ENCODE data around the gene SYT15.
A peak's percentile ranks its signal among the peaks of the same experiment; 100 is the strongest.

Gene SYT15

DNA sequence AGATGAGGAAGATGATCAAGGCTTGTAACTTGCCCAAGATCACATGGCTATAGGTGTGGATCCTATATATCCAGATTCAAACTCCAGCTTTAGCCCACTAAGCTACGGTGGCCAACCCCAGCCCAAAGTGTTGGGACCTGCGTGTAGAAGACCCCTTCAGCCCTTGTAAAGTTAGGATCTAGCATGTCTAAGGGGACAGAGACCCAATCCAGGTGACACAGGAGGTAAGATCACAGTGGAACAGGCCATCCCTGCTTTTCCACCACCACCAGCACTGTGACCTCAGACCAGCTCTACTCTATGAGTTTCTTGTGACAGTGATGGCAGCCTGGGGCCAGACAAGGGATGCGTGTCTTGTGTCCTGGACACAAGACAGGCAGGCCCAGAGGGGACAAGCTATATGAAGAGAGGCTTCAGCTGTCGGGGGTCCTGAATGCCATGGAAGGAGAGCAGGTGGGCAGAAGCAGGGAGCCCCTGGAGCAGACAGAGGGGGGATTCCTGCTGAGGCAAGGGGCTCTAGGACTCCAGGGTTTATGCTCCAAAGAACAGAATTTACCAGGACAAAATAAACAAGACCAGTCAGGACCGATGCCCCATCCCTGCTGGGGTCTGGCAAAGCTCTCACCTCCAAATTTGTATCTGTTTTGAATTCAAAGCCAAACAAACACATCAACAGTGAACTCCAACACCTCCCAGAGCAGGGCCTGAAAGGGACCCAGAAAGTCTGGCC lies 32.9 kb upstream of the SYT15 start:
- DNase-seq: peak; percentile 6

DNA sequence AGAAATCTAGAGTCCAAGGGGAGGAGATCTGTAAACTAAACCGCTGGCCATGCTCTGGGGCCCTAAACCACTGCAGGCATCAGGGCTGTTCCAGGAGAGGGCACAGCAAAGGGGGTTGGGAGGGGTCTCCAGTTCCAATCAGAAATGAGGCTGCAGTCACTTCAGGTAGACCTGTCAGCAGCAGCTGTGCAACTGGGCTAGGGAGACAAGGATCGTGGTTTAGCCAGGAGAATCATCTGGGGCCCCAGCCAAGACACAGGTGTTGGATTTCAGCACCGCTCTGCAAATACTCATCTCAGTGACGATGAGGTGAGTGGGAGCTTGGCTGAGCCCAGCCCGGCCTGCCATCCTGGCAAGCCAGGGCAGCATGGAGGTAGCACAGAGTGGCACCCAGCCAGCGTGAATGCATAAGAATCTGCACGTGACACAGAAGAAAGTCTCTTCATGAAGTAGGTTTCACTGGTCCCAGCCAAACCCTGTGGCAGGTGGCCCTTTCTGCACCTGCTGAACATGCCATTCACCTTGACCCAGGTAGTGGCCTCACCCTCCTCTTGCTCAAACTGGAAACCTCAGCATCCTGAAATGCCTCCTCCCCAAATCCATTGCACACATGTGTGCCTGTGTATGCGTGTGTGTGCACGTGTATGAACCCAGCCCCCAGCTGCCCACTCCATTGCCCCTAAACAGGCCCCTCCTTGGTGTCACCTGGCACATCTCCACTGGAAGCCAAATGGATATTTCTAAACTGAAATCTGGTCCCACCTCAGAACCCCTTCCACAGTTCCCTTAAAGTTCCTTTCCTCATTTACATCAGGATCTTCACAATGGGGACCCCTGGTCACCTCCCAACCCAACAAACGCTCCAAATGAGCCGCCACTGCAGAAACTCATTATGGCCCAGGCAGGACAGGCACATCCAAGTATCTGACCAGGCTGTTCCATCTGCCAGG lies 32.1 kb upstream of the SYT15 start:
- peak; percentile 13 for DNase-seq

DNA sequence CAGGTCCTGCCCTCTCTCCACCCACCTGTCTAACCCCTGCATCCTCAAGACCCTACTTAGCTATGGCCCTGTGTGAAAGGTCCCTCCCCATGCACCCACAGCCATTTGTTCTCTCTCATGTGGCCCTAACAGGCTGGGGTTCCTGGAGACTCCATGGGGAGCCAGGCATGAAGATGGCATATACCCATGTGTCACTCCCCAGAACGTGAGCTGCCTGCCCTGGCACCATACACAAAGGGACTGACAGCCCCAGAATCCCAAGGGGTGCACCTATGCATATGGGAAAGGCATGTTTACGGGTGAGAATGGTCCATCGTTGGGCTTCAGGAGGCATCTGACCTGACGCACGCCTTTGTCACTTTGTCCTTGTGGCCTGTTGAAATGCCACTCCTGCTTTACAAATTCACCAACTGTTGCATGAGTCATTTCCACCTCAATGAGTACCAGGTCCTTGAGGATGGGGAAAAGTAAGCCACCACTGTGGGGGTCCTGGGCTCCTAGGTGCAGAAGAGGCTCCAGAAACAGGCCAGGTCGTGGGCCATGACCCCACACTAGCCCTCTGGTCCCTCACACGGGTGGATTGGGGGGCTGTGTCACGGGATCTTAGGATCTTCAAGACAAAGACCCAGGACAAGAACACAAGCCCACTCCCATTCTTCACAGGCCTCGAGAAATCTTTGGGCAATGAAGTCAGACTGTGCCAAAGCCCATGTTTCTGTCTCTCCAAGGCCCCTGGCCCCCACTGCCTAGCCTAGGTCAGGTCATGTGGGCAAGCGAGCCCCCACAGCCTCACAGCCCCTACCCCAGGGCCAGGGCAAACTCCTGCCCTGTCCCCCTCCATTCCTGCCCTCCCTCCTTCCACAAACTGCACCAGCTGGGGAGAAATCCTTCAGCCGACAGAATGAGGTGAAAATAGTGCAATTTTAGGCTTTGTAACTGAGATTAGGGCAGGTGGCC lies 31.1 kb upstream of the SYT15 start:
- DNase-seq: peak; percentile 13

DNA sequence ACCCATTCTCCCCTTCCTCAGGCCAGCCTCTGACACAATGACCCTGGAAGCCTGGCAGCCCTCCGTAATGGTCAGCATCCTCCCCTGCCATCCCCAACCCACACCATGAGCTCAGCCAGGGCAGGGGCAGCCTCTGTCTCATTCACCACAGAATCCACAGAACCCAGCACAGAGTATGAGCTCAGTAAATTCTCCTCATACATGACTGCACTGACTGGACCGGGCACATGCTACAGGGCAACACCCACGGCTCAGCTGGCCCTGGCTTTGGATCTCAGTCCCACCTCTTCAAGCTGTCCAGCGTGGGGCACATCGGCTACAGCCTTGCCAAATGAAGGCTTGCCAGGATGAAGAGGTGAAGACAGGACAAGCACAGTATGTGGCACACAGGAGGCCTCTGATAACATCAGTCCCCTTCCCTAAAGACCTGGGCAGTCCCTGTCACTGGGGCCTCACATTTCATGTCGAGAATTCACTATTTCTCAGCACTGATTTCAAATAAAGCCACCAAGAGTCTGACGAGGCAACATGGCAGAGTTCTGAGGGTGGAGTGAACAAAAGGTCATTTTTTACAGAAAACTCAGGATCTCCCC lies 30.3 kb upstream of the SYT15 start:
- peak; percentile 14 for DNase-seq

DNA sequence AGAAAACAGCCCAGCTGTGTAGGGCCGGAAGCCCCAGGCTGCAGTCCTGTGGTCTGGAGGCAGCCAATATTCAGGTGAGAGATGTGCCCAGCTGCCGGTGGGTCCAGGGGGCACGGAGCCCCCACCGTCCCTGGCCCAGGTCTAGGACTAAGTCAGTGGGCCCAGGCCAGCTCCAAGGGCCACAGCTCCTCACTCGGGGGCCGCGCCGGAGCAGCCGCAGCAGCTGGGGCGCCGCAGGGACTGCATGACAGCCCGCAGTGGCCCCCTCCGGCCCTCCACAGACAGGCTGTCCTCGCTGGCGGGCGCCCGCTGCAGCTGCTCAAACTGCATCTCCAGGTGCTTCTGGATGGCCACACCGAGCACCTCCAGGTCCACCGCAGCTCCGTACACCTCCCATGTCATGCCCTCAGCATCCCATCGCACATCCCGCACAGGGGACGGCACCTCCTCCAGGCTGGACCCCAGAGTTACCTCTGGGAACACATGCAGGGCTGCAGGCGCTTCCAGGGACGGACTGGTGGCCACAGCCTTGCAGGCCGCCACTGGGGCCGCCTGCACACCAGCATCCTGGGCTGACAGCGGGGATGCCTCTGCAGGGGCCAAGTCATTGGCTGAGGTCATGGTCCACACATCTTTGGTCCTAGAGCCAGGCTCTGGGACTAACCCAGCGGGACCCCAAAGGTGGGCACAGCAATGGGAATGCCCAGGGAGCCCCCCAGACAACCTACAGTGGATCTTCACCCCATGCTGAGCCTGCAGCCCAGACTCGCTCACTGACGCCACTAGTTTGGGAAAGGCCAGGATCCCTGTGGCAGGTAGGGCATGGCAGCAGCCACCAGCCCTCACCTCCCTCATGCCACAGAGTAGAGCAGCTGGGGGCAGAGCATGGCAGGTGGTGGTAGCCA lies 29.5 kb upstream of the SYT15 start:
- DNase-seq: peak; percentile 16

DNA sequence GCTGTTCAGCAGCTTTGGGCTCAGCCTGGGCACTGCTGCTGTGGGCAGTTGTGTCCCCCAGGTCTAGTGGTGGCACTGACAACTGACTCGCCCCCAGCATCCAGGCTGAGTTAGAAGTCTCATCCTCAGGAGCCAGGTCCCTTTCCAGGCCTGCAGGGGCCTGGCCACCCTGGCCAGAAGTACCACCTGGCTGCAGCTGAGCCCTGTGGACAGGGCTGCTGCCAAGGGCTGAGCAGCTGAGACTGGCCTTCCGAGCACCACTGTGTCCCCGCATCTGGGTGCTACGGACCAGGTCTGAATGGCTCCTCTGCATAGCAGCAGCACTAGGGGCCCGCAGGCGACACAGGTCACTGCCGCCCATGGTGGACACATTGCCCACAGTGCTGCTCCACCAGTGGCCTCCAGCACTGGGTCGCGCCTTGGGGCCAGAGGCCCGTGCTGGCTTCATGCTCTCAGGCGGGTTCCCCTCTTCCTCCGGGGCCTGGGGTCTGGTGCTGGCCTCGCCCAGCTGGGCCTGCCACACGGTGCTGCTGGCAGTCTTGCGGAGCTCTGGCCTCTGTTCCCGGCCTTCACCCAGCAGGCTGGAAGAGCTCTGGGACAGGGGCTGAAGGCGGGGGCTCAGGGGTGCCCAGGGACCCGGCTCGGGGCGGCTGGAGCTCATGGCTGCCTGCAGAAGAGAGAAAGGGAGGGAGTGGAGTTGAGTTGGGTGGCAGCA lies 28.7 kb upstream of the SYT15 start:
- DNase-seq: peak; percentile 12

DNA sequence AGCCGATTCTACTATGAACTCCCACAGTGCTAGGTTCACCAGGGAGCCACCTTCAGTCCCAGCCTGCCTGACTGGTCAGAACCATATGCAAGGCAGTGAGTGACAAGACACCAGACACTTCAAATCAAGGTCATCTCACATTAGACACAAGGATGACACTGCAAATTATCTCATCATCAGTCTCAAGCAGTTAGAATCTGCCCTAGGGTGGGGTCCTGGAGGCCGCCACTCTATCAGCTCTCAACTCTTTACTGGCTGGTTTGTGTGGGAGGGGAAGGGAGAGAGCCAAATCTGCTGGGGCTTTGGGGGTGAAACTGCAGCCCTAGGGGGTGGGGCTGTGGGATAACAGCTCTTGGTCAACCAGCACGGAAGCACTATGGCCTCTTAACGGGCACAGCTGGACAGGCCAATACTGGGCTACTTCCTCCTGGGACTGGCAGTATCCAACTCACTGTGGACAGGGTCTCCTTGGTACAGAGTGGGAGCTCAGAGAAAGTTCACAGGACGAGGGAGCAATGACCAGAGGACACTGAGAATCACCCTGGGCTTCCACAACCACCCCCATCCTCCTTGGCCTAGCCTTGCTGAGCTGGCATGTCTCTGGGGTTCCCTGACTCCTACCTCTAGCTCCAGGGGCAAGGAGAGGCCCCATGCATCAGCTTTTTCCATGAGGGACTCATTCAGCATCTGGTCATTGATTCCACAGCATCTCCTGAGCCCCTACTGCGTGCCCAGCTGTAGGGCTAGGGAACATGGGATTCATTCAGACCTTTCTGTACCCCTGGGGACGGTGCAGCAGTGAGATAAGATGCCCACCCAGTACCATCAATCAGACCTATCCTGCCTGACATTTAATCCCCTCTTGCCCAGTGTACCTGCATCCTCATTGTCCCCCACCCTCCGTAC lies 27.9 kb upstream of the SYT15 start:
- DNase-seq: peak; percentile 12

DNA sequence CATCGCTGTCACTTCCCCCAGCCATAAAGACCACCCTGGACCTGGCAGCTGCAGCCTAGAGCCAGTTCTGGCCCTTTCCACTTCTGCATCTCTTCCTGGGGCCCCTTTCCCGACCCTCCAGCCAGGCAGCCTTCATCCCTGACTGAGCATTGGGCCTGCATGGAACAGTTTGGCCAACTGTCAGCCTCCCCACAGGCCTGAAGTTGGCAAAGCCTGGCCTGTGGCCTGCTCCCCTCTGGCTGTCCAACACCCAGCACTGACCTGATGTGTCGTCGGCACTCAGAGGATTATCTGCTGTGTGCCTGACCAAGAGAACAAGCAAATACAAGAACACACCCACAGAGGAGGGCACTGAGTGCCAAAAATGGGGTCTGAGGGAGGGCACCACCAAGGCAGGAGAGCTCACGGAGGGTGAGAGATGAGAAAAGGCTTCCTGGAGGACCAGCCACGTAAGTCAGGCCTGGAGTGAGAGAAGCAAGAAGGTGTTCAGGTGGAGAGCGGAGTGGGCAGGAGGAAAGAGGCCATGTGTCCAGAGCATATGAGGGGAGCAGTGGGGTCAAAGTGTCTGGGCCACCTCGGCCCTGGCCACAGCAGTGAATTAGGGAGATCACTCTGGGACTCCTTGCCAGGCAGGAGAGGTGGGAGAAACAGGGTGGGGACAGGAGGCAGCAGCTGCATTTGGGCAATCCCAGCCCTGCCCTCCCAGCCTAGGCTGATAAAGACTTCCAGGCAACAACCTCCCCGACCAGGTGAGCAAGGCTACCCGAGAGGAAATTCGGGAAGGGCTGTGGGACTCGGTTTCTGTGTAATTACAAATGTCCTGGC lies 27.0 kb upstream of the SYT15 start:
- peak; percentile 11 for DNase-seq

DNA sequence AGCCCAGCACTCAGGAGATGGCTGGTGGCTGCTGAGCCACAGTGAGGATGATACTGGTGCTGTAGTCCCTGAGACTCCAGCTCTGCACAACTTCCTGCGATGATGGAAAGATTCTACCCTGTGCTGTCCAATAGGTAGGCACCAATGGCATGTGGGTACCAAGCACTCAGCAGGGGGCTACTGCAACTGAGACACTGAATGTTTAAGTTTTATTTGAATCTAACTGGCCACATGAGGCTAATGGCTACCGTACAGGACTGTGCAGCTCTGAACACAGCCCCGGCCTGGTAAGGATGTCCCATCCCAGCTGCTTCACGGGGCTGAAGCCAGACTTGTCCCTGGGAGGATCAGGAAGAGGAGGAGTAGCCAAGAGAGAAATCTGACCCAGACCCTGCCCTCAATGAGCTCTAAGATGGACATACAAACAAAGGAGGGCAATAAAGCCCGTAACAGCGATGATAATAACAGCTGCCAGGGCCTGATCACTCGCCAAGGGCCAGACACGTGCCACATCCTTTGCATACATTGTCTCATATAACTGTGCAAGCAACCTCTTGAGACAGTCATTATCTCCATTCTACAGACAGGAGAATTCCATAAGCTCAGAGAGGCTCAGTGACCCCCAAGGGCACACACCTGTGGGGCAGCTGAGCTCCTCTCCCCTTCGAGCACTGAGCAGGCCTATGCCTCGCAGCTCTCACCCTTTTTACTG lies 26.2 kb upstream of the SYT15 start:
- DNase-seq: peak; percentile 9

DNA sequence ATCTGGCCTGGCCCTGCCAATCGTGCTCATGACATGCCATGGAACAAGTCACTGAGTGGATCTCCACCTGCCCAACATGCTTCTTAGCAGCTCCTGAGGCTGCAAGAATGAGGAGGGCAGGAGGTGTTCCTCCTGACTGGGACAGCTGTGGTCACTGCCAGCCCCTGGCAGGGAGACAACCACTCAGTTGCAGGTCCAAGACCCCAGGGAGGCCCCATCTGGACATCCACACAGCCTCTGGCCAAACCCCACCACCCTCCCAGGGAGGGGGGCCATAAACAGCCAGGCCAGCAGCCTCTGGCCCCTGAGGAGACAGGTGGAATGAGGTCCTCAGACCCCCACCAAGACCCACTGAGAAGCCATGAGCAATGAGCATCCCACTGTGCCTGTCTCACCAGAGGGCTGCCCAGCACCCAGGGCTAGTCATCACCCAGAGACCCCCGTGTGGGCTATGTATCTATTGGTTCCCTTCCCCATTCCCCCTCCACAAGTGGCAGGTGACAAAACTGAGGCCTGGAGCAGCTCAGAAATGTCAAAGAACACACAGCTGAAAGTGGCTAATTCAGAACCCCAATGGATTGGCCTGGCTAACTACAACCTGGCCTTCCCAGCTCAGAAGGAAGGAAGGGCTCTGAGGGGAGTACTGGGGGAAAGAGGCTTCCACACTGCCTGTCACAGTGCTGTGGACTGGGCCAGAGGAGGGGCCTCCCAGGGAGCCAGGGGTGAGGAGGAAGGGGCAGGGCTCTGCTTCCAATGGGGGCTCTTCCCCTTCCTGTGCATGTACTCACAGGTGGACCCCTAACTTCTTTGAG lies 25.5 kb upstream of the SYT15 start:
- DNase-seq: peak; percentile 13

DNA sequence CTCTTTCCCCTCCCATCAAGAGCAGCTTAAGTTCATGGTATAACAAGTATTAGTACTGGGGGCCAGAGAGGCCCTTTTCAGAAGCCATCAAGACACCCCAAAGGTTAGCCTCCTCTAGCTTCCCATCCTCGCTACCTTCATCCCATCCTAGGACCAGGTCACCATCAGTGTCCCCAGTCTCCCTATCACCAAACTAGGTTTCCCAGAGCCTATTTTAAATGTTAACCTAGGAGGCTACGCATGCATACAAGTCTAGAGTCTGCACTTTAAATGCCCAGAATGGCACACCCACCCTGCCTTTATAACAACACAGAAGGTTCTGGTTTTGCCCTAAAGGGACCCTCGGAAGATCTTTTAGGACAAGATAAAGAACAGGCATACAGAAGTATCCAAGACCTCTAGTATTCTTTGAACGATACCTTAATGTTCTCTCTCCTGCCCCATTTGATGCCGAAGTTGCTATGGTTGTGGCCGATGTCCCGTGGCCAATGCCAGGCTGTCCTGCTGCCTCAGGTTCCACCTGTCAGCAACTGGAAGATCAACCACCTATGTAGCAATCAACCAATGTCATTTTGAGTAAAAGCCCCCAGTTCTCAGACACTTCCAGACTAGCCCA lies 24.7 kb upstream of the SYT15 start:
- DNase-seq: no peak

DNA sequence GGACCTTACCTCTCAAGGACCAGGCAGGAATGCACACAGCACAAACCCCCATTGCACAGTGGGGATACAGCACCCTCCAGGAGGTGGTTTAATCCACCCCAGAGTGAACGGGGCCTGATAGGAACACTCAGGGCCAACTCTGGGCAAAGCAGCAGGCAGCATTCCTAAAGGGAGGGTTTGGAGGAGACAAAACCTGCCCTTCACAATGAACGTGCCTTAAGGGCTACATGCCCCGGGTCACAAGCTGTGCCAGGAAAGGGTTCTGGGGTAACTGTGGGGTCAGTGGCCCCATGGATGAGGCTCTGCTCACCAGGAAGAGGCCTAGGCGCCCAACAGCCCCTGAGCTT lies 23.6 kb upstream of the SYT15 start:
- peak; percentile 9 for DNase-seq

DNA sequence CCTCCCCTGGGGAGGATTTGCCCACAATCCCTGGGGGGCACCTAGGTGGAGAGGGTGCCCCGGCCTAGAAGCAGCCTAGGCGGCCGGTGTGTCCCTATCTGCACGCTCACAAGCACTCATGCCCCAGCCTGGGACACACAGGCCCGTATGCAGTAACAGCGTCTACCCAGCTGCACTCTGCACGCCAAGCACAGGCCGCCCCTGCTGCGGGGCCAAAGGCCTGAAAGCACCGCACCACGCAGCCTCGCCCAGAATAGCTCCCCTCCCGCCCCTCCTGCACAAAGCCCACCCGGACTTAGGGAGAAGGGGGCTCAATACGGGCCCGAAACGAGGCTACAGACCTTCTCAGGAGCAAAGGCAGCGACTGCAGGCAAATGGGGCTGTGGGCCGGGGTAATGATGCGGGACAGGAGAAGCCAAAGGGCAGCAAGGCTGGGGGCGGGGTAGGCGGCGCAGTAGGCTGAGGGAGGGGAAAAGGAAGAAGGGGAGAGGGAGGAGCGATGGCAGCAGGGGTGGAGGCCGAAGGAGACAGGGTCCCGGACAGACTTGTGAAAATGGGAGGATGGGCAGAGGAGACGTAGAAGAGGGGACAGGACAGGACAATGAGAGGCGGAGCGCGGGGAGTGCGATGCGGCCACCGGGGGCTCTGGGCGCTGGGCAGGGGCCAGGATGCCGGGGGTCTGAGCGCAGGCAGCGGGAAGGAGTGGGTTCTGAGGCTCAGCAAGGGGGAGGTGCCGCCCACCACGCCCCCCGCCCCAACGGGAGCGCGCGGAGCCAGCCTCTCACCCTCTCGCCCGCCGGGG lies 23.0 kb upstream of the SYT15 start:
- DNase-seq: peak; percentile 14

DNA sequence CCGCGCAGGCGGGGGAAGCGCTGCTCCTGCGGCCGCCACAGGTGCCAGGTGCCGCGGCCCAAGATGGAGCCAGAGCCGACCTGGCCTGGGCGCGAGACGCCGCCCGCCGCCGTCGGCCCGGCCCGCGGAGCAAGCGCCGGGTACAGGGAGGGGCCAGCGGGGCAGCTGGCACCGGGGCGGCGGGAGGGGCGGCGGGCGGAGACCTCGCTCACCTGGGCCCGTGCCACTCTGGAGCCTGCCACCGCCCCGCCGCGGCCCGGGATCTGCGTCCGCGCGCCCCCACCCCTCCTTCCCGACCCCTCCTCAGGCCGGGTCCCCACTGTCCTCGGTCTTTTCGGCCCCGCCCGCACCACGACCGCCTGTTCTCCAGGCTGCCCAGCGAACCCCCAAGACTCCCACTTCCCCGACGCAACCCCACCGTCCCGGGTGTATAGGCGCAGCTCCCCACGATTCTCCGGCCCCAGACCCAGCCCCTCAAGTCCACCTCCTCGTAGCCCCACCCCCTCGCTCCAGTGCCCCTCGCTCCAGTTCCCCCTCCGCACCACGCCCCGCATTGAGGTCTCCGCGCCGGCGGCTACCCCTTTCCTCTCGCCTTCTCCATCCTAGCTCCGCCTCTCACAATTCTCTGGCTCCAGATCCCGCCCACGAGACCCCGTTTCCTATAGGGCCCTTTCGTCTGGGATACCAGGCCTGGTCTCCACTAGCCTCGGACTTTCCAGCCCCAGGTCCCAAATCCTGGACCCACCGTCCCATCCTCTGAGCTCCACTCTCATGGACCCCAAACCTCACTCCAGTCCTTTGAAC lies 22.2 kb upstream of the SYT15 start, which contains the start of gene GPRIN2:
TSS of gene GPRIN2 (minus strand) at position 144 of the 804 bp plus-strand sequence. CDS start 5,922 bp downstream, outside the sequence.
- peak; percentile 15 for DNase-seq
